Measurements from ENCODE around the gene CFAP210.
"Not testable (repeated sequence)": the region's sequence is repeated elsewhere in the genome, so short reads cannot be mapped to it uniquely, and the experiment has no call there.

Gene CFAP210

DNA sequence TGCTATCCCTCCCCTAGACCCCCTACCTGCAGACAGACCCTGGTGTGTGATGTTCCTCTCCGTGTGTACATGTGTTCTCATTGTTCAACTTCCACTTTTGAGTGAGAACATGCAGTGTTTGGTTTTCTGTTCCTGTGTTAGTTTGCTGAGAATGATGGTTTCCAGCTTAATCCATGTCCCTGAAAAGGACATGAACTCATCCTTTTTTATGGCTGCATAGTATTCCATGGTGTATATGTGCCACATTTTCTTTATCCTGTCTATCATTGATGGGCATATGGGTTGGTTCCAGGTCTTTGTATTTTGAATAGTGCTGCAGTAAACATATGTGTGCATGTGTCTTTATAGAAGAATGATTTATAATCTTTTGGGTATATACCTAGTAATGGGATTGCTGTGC lies 78.2 kb downstream of the CFAP210 start:
- DNase-seq = not testable (repeated sequence)

DNA sequence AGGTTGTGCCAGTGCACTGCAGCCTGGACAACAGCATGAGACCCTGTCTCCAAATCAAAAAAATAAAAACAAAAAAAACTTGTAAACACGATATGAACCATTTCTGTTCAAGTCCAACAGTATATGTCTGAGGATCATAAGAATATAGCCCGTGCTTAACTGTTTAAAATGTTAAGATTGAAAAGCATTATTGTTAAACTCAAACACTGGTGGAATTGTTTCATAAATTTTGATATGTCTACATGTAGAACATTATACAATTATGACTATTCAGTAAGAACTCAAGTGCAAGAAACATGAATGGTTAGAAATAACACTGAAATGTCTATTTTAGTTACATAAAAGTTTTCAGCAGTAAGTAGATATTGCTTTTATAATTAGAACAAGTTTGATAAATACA lies 80.3 kb downstream of the CFAP210 start:
- no peak for DNase-seq

DNA sequence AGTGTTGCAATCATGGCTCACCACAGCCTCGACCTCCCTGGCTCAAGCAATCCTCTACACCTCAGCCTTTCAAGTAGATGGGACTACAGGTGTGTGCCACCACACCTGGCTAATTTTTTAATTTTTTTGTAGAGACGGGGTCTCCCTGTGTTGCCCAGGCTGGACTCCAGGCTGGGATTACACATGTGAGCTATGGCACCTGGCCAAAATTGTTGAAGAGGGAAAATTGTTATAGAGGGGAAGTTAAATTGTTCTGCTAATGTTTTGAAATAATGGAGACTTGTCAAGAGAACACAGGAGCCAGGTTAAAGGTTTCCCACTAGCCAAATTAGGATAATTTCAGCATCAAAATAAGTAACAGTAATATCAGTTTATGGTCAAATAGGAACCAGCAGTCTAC lies 84.9 kb downstream of the CFAP210 start:
- DNase-seq = no peak

DNA sequence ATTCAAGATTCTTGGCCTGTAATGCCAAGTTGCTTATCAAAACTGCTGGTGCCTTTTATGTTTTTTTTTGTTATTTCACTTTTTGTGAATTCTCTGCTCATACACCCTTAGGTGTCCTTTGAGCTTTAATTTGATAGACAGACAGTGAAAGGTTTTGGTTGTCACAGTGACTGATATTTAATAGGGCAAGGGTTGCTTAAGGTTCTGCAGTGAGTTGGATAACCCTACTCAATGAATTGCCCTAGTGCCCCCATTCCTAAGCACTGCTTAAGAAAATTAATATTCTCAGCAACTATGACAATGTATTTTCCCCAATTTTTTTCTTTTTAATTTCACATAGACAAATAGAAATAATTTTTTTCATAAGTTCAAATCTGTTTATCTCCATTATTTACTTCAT lies 94.6 kb downstream of the CFAP210 start:
- no peak for DNase-seq

DNA sequence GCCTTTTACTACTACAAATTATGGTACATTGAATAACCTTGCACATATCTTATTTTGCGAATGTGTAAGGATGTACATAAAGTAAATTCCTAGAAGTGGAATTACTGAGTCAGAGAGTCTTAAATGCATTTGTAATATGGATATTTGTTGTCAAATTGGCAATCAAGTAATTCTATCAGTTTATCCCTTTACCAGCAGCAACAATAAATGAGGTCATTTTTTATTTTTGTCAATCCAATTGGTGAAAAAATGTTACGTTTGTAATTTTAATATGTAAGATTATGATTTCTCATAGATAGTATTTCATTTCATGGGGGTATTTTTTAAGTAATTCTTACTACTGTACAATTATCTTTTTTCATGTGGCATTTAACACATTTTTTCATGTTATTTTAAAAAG lies 95.2 kb downstream of the CFAP210 start:
- DNase-seq = no peak

DNA sequence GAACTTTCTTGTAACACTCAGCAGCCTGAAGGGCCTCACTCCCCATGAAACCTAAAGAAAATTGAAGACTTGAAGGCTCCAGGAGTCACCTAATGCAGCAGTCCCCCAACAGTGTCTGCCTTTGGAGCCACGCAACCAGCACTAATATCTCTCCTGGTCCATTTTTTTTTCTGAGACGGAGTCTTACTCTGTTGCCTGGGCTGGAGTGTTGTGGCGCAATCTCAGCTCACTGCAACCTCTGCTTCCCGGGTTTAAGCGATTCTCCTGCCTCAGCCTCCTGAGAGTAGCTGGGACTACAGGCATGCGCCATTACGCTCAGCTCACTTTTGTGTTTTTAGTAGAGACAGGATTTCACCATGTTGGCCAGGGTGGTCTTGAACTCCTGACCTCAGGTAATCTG lies 97.7 kb downstream of the CFAP210 start:
- not testable (repeated sequence) for DNase-seq

All from NCI-H1436 (cell line).